GM21367 (cell line): ENCODE data around the gene KIAA1755.

Experiments
- ATAC-seq: cut with Tn5 transposase; IDR thresholded peaks from one replicate; pipeline ENCODE4 v1.9.1; 2021; ENCODE audit not compliant: unreplicated experiment

Gene KIAA1755

GRCh38 chr20:38260378-38261053 lies at the start of gene KIAA1755:
Gene KIAA1755 (minus strand): TSS chr20:38260735. CDS start chr20:38260500, 235 bp downstream.
- ATAC-seq, result no peak

GRCh38 chr20:38308447-38308846 lies 47.9 kb upstream of the KIAA1755 start:
- no peak for ATAC-seq

- no peak for ATAC-seq
Measured at GRCh38 chr20:38308047-38308438, 47.5 kb upstream of the KIAA1755 start.

- no peak for ATAC-seq
Measured at GRCh38 chr20:38307371-38308046, 47.0 kb upstream of the KIAA1755 start.

- ATAC-seq, result no peak
Measured at GRCh38 chr20:38306379-38306778, 45.8 kb upstream of the KIAA1755 start.

GRCh38 chr20:38305541-38305940 lies 45.0 kb upstream of the KIAA1755 start:
- ATAC-seq, result no peak

GRCh38 chr20:38304845-38305447 lies 44.4 kb upstream of the KIAA1755 start:
- ATAC-seq, result no peak

GRCh38 chr20:38303908-38304379 lies 43.4 kb upstream of the KIAA1755 start, which contains the start of gene BPI:
Gene BPI (plus strand): TSS chr20:38304156. CDS start chr20:38304224, 68 bp downstream.
- no peak for ATAC-seq

- ATAC-seq, result no peak
Measured at GRCh38 chr20:38302786-38303185, 42.3 kb upstream of the KIAA1755 start.

GRCh38 chr20:38301309-38301708 lies 40.8 kb upstream of the KIAA1755 start:
- ATAC-seq, result no peak

- no peak for ATAC-seq
Measured at GRCh38 chr20:38300438-38300837, 39.9 kb upstream of the KIAA1755 start.

GRCh38 chr20:38299963-38300362 lies 39.4 kb upstream of the KIAA1755 start:
- no peak for ATAC-seq

- no peak for ATAC-seq
Measured at GRCh38 chr20:38298768-38299288, 38.3 kb upstream of the KIAA1755 start.

- no peak for ATAC-seq
Measured at GRCh38 chr20:38297916-38298674, 37.6 kb upstream of the KIAA1755 start.

- no peak for ATAC-seq
Measured at GRCh38 chr20:38296433-38296832, 35.9 kb upstream of the KIAA1755 start.

- no peak for ATAC-seq
Measured at GRCh38 chr20:38295811-38296210, 35.3 kb upstream of the KIAA1755 start.

- no peak for ATAC-seq
Measured at GRCh38 chr20:38294076-38294591, 33.6 kb upstream of the KIAA1755 start.

- no peak for ATAC-seq
Measured at GRCh38 chr20:38293491-38294065, 33.0 kb upstream of the KIAA1755 start.

GRCh38 chr20:38291966-38292365 lies 31.4 kb upstream of the KIAA1755 start:
- no peak for ATAC-seq
